Endothelial cell (in vitro differentiated cells): ENCODE data around the gene ADAP1. TPM values are rescaled to one million over a fixed set of nuclear protein-coding genes. Genes with fewer than 3 reads are reported as not detected.

Experiments used
- DNase-seq: peaks from one replicate; pipeline ENCODE4 v3.0.0; 2021; ENCODE audit warnings: low spot score
- H3K27ac Mint-ChIP-seq: one replicate; pipeline ENCODE4 v1.8.0; 2021; ENCODE audit warnings: mixed read lengths, inconsistent platforms; ENCODE audit not compliant: unreplicated experiment
- H3K27me3 Mint-ChIP-seq: one replicate; pipeline ENCODE4 v1.8.0; 2021; ENCODE audit warnings: mild to moderate bottlenecking, moderate library complexity, mixed read lengths, inconsistent platforms; ENCODE audit not compliant: unreplicated experiment
- H3K36me3 Mint-ChIP-seq: one replicate; pipeline ENCODE4 v1.8.0; 2021; ENCODE audit warnings: mild to moderate bottlenecking, low read depth, mixed read lengths, inconsistent platforms; ENCODE audit not compliant: unreplicated experiment
- H3K4me1 Mint-ChIP-seq: one replicate; pipeline ENCODE4 v1.8.0; 2021; ENCODE audit warnings: mild to moderate bottlenecking, mixed read lengths, inconsistent platforms; ENCODE audit not compliant: unreplicated experiment
- H3K4me3 Mint-ChIP-seq: one replicate; pipeline ENCODE4 v1.8.0; 2021; ENCODE audit warnings: mild to moderate bottlenecking, mixed read lengths, inconsistent platforms; ENCODE audit not compliant: unreplicated experiment
- H3K9me3 Mint-ChIP-seq: one replicate; pipeline ENCODE4 v1.8.0; 2021; ENCODE audit warnings: mixed read lengths, inconsistent platforms; ENCODE audit not compliant: unreplicated experiment
- total RNA-seq: library from RNA; stranded (reverse); fragmentation: NEBNext Ultra II Directional; extraction: Animal tissue kit (Norgen Biotek cat#: 25700); gene quantifications from one replicate; pipeline ENCODE4 v1.2.1, GENCODE V29; 2021; ENCODE audit not compliant: unreplicated experiment
- TF ChIP-seq, protein P1 (sequence below): fragments of 200-600 bp; sonication (generic); IDR thresholded peaks from one replicate; pipeline ENCODE4 v1.5.0; 2021; ENCODE audit warnings: antibody characterized with exemption; ENCODE audit not compliant: unreplicated experiment

The ADAP1 gene
- total RNA-seq, 1 donor from 2014 or later: 1.7 TPM

DNA sequence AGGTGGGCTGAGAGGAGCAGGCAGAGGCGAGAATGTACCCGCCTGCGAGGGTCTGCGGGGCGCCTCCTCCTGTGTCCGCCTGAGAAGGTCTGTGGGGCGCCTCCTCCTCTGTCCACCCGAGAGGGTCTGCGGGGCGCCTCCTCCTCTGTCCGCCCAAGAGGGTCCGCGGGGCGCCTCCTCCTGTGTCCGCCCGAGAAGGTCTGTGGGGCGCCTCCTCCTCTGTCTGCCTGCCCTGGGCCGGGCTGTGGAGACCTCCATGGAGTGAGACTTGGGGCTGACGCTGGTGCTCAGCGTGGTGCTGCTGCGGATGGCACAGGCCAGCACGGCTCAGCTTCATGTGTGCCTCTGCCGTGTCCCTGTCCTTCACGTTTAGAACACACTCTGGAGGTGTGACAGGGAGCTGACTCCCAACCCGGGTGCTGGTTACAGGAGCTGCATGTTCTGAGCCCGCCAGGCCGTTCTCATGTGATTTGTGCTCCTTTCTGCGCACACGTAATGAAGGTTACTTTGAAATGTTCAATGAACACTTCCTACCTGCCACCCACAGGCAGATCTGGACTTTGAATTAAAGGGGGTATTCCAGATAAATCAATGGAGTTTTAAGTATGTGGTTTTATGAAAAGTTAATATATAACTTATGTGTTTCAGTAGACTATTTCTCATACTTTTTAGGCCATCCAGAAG is 98.7 kb downstream of the ADAP1 start:
- Mint-ChIP-seq H3K27me3 (no peaks in the 10 kb centered on the region), H3K36me3 (peaks cover 71% of the 10 kb centered on the region), H3K4me1 (no peaks in the 10 kb centered on the region), H3K9me3 (no peaks in the 10 kb centered on the region), H3K27ac (no peak overlapping the region), H3K4me3 (peak overlapping the region; percentile 44)
- TF ChIP-seq, protein P1, sequence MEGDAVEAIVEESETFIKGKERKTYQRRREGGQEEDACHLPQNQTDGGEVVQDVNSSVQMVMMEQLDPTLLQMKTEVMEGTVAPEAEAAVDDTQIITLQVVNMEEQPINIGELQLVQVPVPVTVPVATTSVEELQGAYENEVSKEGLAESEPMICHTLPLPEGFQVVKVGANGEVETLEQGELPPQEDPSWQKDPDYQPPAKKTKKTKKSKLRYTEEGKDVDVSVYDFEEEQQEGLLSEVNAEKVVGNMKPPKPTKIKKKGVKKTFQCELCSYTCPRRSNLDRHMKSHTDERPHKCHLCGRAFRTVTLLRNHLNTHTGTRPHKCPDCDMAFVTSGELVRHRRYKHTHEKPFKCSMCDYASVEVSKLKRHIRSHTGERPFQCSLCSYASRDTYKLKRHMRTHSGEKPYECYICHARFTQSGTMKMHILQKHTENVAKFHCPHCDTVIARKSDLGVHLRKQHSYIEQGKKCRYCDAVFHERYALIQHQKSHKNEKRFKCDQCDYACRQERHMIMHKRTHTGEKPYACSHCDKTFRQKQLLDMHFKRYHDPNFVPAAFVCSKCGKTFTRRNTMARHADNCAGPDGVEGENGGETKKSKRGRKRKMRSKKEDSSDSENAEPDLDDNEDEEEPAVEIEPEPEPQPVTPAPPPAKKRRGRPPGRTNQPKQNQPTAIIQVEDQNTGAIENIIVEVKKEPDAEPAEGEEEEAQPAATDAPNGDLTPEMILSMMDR: no peak
- DNase-seq: no peak

DNA sequence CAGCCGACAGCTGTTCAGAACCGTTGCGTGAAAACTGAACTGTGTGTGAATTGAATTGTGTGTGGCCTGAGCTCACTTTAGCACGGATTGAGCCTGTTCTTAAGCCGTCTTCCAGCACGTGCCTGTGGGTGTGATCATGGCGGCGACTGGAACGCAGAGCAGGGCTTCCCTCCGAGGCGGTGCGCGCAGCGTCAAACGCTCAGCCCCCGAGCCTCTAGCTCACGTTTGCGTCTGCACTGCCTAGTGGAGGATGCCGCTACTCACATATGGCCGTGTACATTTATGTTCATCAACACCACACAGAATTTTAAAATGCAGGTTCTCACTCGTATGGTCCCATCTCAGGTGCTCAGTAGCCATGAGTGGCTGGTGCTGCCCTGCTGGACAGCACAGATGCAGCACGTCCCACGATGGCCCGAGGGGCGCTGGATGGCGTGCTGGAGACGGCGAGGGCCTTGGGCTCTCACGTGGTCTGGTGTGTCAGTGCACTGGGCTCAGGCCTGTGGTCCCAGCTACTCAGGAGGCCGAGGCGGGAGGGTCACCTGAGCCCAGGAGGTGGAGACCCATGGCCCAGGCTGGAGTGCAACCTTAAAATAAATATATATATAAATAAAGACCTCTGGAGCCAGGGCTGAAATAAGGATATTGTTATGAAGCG is 100.2 kb downstream of the ADAP1 start:
- Mint-ChIP-seq H3K4me1 (no peaks in the 10 kb centered on the region), H3K27ac (no peak overlapping the region), H3K9me3 (no peaks in the 10 kb centered on the region), H3K4me3 (no peak overlapping the region), H3K27me3 (no peaks in the 10 kb centered on the region), H3K36me3 (peaks cover 69% of the 10 kb centered on the region)
- DNase-seq: no peak
- TF ChIP-seq, protein P1: no peak

DNA sequence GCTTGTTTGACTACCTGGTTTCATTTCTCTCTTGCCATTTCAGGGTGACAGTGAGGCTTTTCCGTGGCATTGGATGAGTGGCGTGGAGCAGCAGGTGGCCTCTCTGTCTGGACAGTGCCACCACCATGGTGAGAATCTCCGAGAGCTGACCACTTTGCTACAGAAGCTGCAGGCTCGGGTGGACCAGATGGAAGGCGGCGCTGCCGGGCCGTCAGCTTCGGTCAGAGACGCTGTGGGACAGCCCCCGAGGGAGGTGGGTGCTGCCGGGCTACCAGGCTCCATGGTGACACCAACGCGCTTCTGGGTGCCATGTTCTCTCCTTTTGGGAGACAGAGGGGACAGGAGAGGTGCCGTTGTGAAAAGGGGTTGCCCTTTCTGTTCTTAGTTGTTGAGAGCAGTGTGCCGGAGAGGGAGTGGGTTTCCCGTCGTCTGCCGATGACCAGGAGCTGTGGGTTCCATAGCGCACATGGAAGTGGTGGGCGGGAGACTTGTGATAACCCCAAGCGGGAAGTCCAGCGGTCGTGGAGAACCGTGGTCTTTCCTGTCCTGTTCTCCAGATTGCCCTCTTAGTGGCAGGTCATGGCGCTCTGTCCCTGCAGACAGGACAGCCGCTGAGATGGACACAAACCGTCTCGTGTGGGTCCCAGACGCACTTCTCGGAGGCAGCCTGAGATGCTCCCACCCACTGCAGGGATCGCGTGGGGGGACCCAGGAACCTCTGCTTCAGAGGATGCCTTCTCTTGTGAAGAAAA is 100.9 kb downstream of the ADAP1 start:
- H3K36me3 Mint-ChIP-seq: peaks cover 69% of the 10 kb centered on the region
- peak overlapping the region; percentile 28 for H3K4me3 Mint-ChIP-seq

DNA sequence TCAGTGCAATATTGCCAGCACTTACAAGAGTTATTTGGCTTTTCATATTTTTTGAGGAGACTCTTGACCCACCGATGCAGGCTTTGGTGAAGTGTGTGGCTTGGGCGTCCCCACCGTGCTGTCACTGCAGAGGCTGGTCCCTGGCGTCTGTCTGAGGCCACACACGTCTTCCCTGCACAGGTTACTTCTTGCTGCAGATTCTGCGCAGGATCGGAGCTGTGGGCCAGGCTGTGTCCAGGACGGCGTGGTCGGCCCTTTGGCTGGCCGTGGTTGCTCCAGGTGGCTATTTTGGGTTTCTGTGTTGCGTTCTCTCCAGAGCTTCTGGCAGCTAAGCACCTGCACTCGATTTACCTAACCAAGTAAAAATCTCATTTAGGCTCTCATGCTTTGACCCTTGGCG is 103.3 kb downstream of the ADAP1 start:
- H3K27me3 Mint-ChIP-seq: peaks cover 5% of the 10 kb centered on the region
- no peak for DNase-seq
- H3K4me1 Mint-ChIP-seq: no peaks in the 10 kb centered on the region
- H3K9me3 Mint-ChIP-seq: no peaks in the 10 kb centered on the region
- no peak overlapping the region for H3K4me3 Mint-ChIP-seq
- TF ChIP-seq, protein P1: no peak
- peaks cover 60% of the 10 kb centered on the region for H3K36me3 Mint-ChIP-seq
- no peak overlapping the region for H3K27ac Mint-ChIP-seq

More for the DNA sequence above, 100.9 kb downstream of the ADAP1 start:
- Mint-ChIP-seq H3K9me3 (no peaks in the 10 kb centered on the region), H3K4me1 (no peaks in the 10 kb centered on the region), H3K27me3 (peaks cover 2% of the 10 kb centered on the region), H3K27ac (no peak overlapping the region)
- TF ChIP-seq, protein P1: no peak
- no peak for DNase-seq
